ENCODE results near the gene MBD6.
A peak's percentile ranks its signal among the peaks of the same experiment; 100 is the strongest.

Gene MBD6

DNA sequence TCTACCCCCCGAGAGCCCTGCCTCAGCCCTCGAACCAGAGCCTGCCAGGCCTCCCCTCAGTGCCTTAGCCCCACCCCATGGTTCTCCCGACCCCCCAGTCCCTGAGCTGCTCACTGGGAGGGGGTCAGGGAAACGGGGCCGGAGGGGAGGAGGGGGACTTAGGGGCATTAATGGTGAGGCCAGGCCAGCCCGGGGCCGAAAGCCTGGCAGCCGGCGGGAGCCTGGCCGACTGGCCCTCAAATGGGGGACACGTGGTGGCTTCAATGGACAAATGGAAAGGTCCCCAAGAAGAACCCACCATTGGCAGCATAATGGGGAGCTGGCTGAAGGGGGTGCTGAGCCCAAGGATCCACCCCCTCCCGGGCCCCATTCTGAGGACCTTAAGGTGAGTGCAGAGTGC is 5.6 kb downstream of the MBD6 start:
- DNase-seq (ENCODE audit: low read depth in 2 of 2): no peak

DNA sequence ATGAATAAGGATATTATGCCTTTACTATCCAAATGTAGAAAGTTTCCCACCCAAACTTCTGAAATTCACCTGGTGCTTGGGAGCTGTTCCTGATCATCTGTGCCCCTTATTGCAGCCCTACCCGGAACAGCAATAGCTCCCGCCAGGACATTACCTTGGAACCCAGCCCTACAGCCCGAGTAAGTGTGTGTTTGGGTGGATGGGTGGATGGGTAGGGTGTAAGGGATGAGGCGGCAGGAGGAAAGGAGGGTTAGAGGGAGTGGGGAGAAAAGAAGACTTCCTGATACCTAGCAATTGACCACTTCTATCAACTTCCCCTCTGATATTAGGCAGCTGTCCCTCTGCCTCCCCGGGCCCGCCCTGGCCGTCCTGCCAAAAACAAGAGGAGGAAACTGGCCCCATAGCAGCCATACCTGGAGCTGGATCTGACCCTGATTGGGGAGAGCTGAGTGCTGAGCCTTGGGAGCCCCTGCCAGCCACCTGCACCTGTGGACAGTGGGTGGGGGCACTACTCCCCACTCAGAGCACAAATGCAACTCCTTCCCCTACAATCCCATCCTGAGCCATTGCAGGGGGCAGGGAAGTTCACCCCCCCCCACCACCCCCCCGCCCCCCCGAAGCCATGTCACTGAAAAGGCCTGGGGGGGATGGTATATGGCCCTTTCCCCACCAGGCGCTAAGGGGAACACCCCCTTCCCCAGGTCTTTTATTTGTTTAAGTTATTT is 6.4 kb downstream of the MBD6 start:
- no peak for DNase-seq (ENCODE audit: low read depth in 2 of 2)

DNA sequence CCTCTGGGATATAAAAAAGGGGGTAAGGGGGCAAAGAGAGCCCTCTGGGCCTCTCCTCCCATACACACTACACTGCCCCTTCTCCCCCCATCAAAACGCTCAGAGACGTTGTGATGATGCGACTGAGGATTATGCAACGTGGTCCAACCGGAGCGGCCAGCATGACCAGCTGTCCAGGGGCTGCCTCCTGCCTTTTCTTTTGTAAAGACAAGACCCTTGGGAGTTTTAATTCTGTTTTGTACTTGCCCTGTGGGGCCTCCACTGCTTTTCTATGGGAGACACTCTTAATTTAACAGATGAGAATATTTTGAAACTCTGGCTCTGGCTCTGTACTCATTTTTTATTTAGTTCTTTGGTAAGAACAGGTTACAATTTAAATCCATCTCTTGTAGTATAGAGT is 7.2 kb downstream of the MBD6 start:
- DNase-seq (ENCODE audit: low read depth in 2 of 2): no peak

DNA sequence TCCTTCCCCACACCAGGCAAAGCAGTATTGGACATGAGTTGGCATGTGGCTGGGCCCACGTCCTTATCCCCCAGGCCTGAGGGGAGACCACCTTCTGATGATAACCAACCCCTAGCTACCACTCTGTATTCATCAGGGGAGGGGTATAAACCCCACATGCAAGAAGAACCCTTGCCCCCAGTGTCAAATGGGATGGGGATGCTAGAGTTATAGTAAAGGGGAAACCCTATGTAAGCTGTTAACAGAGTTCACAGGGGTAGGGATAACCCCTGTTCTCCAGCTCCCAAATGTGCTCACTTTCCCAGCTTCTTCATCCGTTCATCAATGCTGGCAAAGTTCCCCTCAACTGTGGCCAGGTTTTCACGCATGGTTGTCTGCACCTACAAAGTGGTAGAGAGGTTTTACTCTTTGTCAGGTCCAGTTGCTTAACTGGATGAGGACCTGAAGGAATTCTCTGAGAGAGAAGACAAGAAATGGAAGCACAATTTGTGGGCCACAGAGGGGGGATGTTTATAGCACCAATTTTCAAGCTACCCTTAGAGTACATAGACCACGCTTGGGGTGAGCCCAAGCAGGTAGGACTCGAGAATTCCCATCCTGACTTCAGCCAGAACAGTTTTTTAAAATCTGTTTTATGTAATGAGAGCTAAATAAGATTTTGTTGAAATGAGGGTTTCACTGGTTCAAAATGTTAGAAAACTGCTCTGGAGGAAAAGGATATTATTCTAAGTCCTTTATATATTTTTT is 7.9 kb downstream of the MBD6 start:
- no peak for DNase-seq (ENCODE audit: low read depth in 2 of 2)

DNA sequence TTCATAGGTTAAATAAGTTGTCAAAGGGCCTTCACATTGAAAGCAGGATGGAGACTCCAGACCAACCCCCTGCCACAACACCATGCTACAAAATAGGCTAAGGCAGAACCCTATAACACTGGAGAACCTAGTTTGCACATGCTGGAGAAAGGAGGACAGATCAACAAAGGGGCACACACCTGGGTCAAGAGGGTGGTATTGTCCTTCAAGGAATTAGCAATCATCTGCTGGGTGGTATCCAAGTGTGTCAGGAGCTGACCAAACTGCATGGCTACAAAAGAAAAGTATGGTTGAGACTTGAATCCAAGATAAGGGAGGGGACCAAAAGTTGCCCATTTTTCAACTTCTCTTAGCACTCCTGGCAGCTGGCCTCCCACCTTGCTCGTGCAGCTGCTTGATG is 9.2 kb downstream of the MBD6 start:
- DNase-seq (ENCODE audit: low read depth in 2 of 2): no peak

DNA sequence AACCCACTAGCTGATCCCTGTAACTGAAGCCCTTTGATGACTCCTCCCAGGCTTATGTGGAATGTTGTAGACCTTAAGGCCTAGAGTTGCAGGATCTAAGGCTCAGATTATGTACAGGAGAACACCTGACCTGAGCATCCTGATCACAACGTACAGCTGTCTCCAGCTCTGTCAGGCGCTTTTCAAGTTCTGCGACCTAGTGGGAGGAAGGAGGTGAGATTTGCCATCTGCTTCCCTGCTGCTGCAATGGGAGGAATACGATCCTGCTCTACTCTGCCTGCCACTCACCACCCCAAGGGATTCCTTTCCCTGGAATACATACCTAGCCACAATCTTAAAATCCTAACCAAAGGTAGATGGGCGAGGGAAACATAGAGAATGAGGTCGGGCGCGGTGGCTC is 10.5 kb downstream of the MBD6 start:
- no peak for DNase-seq (ENCODE audit: low read depth in 2 of 2)

DNA sequence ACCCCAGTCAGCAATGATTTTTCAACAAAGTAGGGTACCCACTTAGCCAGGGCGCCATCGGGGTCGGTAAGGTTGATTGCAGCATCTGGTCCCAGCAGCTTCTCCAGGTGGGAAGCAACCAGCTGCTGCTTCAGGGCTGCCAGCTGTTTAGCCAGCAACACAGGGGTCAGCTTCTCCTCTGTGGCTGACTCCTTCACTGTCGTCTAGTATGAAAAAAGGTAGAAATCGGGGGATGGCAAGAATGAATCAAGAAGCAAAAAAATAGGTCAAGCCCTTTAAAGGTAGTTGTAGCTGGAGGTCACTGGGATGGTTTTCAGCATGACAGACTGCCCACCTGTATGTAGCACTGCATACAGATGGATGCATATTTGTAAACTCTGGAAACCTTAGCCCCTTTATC is 11.6 kb downstream of the MBD6 start:
- no peak for DNase-seq (ENCODE audit: low read depth in 2 of 2)

DNA sequence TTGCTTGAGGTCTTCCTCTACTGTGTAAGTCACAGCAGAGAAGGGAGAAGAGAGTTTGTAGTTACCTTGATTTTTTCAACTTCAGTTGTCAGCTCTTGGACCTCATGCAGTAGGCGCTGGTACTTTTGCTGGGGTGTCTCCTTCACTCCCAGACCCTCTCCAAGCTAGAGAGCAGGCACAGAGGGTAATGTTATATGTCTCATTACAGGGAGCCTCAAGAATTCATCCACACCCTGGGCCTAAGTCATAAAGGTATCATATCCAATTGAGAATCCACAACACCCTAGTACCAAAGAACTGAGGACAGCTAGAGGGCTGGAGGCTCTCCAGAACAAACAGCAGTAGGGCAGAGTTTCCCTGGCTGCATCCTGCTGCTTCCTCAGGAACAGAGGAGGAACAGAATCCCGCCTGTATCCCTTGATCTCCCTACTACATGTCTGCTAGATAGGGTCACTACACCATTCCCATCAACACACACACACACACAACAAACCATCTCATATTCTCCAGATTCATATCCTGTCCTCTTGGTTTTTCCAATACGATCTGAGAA is 12.4 kb downstream of the MBD6 start:
- no peak for DNase-seq (ENCODE audit: low read depth in 2 of 2)

DNA sequence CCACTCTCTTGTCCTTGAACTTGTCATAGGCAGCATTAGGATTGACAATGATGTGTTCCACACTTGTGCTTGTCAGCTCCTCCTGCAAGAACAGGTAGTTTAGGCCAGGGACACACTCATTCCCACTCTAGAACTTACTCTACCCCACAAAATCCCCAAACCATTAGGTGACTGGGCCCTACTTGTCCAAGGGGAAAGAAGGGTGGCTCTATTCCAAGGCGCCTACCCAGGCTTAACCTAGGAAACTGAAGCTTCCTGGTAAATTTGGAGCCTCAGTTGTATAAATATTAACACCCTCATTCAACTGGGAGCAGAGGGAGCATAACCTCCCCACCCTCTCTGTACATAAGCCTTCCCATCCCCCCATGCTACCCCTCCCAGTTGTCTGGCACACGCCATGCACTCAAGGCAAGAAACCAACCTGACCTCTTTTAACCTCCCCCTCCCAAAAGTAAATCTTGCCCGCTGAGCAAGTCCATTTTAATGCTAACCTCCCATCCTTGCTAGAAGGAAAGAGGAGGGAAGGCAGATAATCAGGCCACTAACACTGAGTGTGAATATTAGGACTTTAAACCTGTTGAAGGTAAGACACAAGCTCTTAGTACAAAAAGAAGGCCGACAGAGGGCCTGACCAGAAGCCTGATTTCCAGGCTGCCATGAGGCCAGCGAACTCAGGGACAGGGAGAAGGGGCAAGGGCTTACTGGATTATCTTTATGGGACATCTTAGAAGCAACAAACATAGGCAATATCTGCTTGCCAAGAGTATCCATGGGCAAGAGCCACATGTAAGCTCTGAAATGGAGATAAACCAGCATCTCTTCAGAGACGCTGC is 13.4 kb downstream of the MBD6 start:
- no peak for DNase-seq (ENCODE audit: low read depth in 2 of 2)

DNA sequence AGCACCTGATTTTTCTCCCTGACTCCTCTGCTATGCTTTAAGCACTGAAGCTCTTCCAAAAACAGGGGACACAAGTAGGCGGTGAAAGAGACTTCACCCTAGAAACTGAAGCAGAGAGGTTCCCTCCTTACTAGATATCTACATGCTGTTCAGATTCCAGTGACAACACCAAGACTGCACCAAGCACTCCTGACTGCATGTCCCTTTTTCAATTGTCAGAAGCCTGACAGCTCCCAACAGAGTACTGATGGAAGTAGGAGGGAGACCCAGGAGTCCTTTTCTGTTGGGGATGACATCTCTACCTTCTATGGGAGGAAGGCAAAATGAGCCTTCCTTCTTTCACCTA is 13.9 kb downstream of the MBD6 start:
- no peak for DNase-seq (ENCODE audit: low read depth in 2 of 2)

DNA sequence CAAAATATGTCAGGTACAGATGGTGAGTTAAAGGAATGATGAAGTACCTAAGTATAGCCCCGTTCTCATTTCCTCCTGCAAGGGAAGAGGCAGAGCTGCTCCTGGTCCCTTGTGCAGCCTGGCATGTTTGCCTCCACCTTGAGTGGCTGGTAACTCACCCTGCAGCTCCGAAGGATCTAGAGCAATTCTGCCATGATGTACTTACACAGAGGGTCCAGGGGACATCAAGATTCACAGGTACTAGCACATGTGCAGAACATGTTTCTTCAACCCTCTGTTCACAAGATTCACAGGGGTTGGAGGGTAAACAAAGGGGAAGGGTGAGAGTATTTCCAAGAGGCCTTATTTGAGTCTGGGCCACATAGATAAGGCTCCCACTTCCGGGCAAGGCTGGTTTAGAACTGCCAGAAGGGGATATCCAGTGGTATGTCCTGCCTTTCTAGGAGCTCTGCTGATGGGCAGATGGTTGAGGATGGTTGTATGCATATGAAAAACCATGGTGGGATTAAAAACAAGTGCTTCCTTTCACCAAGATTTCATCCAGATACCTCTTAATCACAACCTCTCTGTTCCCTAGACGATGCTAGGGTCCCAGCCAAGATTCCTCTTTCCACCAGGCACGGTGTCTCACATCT is 16.6 kb downstream of the MBD6 start:
- no peak for DNase-seq (ENCODE audit: low read depth in 2 of 2)

DNA sequence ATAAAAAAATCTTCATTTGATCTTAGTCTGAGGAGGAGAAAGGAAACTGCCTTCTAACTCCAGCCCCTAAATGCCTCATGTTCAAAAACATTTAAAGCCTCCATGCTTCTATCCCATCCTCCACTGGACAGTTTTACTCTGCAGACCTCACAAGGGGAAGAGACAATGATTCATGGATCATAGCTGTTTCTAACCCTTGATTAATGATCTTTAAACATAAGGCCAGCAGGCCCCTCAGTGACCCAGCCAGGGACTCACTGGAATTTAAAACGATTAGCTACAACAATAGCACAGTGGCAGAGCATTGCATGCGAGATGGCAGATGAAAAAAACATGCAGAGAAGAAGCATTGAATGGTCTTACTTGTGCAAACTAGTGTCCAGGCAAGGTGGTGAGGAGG is 18.4 kb downstream of the MBD6 start:
- no peak for DNase-seq (ENCODE audit: low read depth in 2 of 2)

DNA sequence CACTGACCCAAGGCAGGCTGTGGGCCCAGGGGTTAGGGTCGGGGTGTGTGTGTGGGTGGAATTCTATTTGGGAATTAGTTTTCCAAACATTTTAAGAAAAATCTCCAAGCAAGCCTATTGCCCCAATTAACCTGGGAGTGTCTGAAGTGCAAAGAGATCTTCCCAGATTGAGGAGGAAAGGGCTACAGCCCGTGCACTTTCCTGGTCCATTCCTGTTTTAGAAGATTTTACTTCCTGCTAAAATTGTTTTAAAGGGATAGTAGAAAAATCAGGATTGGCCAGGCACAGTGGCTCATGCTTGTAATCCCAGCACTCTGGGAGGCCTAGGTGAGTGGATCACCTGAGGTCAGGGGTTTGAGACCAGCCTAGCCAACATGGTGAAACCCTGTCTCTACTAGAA is 19.1 kb downstream of the MBD6 start:
- DNase-seq (ENCODE audit: low read depth in 2 of 2): no peak

DNA sequence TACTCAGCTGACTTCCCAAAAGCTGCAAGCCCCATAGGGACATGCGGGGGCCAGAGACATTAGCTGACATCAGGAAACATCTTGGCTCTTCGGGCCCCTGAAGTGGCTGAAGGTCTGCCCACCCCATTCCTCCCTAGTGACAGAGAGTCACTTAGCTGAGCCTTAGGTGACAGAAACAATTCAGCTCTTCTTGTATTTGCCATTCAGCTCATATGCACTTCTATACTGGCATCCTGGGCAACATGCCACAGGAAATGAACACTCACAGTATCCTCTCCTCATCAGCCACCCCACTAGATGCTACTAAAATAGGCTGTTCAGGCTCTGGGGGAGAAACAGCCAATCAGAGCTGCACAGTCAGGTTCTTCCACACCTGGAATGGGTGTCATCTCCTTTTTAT is 21.0 kb downstream of the MBD6 start:
- no peak for DNase-seq (ENCODE audit: low read depth in 2 of 2)

DNA sequence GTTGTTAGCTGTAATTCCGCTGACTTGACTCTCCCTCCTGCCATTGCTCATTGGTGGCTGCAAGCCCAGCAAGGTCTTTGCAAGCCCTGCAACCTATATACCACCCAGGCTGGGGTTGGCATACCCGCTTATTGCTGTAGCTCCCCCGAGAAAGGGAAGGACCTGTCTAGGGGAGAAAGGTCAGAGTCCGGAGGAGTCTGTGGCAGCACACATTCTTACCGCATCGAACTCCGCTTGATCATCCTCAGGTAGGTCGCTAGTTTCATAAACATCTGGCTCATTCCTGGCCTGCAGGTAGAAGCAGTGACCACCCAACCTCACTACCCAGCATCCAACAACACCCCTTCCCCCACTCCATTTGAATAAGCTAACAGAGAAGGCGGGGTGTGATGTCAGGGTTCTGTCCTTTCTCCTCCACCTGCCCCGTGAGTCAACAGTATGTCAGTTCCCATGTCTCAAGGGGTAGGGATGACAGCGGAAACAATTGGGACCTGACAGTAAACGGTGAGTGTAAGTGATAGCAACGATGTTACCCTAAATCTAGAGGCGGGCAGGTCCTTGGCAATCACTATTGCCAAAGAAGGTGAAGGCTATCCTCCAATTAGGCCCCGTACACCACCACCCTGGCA is 23.3 kb downstream of the MBD6 start:
- no peak for DNase-seq (ENCODE audit: low read depth in 2 of 2)

DNA sequence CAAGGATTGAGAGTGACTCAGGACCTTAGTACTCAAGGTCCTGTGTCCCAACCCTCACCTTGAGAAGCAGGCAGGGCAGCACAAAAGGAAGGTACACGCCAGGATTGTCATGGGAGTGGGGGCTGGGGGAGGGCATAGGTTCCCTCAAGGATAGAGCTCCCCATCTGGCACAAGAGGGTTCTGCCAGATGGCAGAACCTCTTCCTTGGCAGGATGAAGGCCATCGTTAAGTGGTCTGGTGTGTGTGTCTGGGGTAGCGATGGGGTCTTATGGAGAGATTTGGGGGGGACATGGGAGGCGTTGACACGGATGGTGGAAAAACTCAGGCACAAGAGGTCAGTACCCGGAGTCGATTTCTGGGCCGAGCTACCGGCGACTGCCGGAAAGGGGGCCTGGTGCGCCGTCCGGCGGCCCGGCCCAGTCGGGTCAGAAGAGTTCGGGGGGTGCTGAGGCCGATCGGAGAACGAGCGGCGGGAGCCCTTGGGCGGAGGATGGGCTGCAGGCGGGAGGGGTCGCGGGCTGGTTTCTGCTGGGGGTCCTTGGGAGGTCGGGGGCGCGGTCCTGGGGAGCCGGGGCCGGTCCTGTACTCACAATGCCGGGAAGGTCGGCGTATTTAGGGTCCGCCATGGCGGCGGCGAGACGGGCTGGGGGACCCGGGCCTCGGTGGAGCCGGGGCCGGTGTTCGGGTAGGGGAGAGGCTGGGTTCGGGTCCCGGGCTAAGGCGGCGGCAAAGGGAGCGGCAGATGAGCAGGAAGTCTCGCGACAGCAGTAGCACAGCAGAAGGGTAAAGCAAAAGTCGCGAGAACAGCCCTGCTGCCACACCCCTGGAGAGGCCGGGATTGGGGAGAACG is 24.0 kb downstream of the MBD6 start, which contains the start of gene DCTN2:
DCTN2 (minus strand) TSS at position 755 of the 850 bp plus-strand sequence; CDS start at position 626, 129 bp downstream.
- peak; percentile 84 to 90 for DNase-seq (ENCODE audit: low read depth in 2 of 2)

DNA sequence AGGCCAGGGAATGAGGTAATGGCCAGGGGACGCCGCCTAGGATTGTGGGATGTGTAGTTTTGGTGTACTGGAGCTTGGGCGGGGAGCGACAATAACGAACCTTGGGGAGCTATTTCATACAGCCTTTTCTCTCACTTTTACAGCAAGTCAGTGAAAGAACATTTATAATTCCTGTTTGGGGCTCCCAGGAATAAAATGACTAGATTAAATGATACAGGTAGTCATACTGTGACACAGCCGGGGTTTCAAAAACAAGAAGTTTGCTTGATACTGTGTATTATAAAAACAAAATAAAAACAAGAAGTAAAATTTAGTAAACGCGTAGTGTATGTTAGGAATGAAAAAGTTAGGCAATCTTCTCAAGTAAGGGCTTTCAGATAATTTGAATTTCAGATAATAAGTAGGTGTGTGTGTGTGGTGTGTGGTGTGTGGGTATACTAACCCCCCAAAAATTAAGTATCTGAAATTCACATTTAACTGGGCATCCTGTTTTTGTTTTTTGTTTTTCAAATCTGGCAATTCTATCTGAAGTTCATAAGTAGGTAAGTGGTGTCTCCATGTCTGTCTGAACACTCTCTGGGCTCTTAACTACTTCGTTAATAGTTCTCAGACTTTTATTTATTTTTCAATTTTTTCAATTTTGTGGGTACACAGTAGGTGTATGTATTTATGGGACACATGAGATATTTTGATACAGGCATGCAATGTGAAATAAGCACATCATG is 24.8 kb downstream of the MBD6 start:
- no peak for DNase-seq (ENCODE audit: low read depth in 2 of 2)

DNA sequence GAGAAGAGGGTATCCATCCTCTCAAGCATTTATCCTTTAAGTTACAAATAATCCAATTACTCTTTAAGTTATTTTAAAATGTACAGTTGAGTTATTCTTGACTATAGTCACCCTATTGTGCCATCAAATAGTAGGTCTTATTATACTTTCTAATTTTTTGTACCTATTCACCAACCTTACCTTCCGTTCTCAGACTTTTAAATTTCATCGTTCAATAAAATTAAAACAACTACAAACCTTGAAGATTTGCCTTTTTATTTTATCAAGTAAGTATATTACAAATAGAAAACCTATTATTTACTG is 25.3 kb downstream of the MBD6 start:
- DNase-seq (ENCODE audit: low read depth in 2 of 2): no peak

DNA sequence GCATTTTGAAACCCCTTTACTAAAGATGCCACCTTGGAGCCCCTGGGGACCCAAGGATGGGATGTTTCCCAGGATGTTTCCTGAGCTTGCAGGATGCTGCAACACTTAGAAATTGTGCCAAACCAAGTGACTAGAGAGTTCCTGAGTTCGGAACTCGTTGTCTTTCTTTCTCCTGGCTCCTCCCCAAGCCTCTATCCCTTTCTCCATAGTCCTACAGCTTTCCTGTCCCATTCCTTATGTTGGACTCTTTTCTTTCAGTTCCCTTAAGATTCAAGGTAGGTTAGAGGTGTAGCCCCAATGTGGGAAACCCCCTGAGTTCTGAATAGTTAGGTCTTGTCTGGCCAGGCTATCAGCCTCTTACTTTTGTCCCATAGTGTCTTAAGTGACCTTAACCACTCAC is 25.9 kb downstream of the MBD6 start:
- DNase-seq (ENCODE audit: low read depth in 2 of 2): no peak

Data from stimulated activated CD8-positive, alpha-beta memory T cell treated with anti-CD3 and anti-CD28 coated beads, Interleukin-2, amount 100 ng/mL, for 48 hours (primary cell).